Stomach (tissue), 4 donors: ENCODE results near the gene ETNPPL.

ENCODE experiments used
- EP300 ChIP-seq: sonication (generic); formaldehyde crosslinking; IDR thresholded peaks from one replicate; pipeline ENCODE4 v1.6.1; 2017; ENCODE audit warnings: antibody characterized with exemption
- POLR2A ChIP-seq, 4 donors: fragments of 450-650 bp; IDR thresholded peaks; one replicate each; pipeline ENCODE4 v1.6.1; 2016; ENCODE audit warnings: antibody characterized with exemption in 4 of 4, control low read depth in 2 of 4, mild to moderate bottlenecking in 1 of 4, moderate library complexity in 1 of 4
- TF ChIP-seq, protein P1 (sequence below), 7 experiments: fragments of 450-650 bp in 4 of 7; fragments of 200-600 bp in 3 of 7; sonication (generic) in 3 of 7; IDR thresholded peaks; one replicate each; pipeline ENCODE4 v1.5.1; 2016 to 2019; ENCODE audit warnings: antibody characterized with exemption in 7 of 7, control low read depth in 2 of 7, mild to moderate bottlenecking in 1 of 7

DNA sequence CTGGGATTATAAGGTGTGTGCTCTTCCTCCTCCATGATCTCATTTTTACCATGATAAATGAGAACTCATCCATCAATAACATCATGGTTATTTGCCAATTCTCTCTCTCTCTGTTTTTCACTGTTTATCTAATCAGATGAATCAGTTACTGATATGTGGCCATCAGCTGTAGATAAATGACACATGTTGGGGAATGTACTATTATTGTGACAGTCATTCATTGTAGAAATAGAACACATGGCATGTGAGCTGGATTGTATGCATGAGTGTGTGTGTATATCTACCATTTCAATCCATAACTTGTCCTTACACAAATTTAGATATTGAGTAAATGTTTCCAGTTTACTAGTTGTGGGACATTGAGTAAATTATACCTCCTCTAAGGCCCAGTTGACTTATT lies 59.5 kb downstream of the ETNPPL start:
- TF ChIP-seq, protein P1, sequence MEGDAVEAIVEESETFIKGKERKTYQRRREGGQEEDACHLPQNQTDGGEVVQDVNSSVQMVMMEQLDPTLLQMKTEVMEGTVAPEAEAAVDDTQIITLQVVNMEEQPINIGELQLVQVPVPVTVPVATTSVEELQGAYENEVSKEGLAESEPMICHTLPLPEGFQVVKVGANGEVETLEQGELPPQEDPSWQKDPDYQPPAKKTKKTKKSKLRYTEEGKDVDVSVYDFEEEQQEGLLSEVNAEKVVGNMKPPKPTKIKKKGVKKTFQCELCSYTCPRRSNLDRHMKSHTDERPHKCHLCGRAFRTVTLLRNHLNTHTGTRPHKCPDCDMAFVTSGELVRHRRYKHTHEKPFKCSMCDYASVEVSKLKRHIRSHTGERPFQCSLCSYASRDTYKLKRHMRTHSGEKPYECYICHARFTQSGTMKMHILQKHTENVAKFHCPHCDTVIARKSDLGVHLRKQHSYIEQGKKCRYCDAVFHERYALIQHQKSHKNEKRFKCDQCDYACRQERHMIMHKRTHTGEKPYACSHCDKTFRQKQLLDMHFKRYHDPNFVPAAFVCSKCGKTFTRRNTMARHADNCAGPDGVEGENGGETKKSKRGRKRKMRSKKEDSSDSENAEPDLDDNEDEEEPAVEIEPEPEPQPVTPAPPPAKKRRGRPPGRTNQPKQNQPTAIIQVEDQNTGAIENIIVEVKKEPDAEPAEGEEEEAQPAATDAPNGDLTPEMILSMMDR (IDR thresholded peaks at IDR 0.05), result no peak
- no peak for TF ChIP-seq POLR2A (IDR thresholded peaks at IDR 0.05)
- no peak for TF ChIP-seq EP300
